IPS-NIHi7 (cell line): ENCODE data around the gene APP.

Experiments
- DNase-seq: peaks from one replicate; pipeline ENCODE4 v3.0.0; 2012; ENCODE audit warnings: mixed read lengths; ENCODE audit errors: extremely low spot score

APP gene

DNA sequence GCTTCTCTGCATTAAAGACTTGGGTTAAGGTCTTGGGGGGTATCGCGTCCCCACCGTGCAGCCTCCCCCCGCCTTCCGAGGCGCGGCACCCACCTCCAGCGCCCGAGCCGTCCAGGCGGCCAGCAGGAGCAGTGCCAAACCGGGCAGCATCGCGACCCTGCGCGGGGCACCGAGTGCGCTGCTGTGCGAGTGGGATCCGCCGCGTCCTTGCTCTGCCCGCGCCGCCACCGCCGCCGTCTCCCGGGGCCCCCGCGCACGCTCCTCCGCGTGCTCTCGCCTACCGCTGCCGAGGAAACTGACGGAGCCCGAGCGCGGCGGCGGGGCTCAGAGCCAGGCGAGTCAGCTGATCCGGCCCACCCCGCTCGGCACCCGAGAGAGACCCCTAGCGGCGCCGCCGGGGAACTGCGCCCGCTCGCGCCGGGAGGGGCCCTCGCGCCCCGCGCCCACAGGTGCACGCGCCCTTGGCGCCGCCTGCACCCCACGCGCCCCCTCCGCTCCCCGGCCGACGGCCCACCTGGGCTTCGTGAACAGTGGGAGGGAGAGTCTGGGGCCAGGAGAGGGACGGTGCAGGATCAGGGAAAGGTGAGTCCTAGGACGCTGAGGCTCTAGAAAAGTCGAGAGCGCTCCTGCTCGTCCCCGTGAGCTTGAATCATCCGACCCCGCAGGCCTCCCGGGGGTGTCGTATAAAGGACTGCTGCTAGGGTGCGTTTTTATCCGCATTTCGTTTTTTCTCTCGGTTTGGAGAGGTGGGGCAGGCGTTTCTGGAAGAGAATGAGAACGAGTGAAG is at the start of gene APP:
Gene APP (minus strand): TSS at position 300 of the 787 bp plus-strand sequence. CDS start 150 bp downstream, at position 150.
- DNase-seq: peak; percentile 93

- no peak for DNase-seq
Observed at GRCh38 chr21:26212220-26212619, 41.6 kb upstream of the APP start.

DNA sequence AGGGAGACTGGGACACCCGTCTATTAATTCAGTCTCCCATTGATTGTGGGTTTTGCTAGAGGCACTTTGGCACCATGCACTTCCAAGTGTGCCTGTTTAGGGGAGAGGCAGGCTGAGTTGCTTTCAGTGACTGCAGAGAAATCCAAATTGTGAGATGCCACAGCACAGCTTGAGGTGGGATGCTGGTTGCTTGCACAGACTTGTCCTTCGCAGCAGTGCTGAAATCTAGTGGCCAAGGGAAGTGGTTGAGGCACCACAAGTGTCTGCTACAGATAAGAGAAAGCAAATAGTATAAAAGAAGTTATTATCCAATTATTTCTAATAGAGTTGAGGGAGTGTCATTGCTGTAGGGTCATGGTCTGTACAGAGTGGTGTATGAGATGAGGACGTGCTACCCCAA is 40.0 kb upstream of the APP start:
- DNase-seq: no peak

DNA sequence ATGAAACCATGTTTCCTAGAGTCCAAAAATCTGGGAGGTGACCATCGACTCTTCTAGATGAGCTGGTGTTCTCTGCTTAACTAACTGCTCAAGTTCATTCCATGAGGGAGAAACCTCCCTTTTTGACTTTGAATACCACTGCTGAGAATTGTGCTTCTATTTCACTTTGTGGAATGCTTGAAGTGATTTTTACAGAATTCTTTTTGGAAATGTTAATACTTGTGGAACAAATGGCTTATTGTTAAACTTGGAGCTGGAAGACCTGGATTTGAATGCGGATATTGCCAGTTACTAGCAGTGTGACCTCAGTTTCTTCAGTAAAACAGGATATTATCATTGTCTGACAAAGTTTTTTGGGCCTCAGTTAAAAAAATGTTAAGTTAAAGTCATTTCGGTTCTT is 36.5 kb upstream of the APP start:
- no peak for DNase-seq

DNA sequence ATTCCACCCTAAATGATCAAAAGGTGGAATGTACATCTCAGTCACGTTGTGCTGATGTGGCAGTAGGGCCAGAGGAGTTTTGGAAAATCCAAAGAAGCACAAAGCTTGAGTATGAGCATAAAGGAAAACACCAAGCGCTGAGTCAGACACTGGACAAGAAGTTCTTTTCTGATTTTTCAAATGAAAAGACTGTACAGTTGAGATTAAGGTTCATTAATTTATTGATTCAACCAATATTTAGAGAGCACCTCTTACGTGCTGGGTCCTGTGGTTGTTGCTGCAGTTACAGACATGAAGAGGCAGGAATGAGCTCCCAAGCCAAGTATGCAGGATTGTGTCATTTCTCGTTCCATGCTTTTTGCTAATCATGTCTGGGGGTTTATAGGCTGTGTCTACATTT is 28.9 kb upstream of the APP start:
- DNase-seq: no peak

DNA sequence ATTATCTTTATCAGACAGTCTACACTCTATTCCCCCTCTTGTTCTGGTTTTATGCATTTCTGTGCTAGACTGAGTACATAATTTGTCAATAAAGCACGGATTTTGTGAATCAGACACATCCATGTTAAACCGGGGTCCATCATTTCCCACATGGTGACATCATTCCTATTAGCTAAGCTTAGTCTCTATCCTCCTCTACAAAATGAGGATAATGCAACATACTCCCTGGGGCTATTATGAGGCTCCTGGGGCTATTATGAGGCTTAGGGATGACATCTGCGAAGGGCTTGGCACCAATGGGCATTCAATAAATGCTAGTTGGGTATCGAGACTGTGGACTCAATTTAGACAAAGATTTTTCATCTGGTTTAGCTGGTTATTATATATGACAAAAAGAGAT is 25.1 kb upstream of the APP start:
- DNase-seq: no peak

GRCh38 chr21:26194811-26195251 is 24.3 kb upstream of the APP start:
- no peak for DNase-seq

DNA sequence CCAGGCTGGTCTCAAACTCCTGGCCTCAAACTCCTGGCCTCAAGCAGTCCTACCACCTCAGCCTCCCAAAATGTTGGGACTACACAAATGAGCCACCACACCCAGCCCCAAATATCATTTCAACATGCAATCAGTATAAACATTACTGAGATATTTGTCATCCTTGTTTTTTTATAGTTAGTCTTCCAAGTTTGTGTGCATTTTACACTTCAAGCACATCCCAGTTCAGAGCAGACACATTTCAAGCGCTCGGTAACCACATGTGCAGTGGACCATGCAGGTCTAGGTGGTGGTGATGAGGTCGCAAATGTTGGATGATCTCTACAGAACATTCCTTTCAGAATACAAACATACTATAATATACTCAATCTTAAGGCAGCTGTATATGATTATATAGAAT is 23.8 kb upstream of the APP start:
- DNase-seq: no peak

- no peak for DNase-seq
Observed at GRCh38 chr21:26191609-26192008, 21.0 kb upstream of the APP start.

DNA sequence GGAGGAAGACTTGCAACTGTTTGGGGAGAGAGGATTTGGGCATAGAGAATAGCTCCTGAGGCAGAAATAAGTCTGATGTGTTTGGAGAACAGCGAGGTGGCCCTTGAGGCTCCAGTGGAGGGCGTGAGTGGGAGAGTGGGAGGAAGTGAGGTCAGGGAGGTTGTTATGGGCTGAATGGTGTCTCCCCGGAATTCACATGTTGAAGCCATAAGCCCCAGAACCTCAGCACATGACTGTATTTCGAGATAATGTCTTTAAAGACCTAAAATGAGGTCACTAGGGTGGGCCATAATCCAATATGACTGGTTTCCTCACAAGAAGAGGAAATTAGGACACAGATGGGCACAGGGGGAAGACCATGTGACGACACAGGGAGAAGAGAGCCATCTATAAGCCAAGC is 17.9 kb upstream of the APP start:
- no peak for DNase-seq

DNA sequence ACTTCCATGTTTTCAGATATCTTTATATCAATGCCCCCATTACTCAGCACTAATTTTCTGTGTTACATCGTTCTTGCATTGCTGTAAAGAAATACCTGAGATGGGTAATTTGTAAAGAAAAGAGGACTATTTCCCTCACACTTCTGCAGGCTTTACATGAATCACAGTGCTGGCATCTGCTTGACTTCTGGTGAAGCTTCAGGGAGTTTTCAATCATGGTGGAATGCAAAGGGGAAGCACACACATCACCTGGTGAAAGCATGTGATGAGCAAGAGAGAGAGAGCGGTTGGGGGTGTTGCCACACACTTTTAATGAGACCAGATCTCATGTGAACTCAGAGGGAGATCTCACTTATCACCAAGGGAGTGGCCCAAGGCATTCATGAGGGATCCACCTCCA is 14.9 kb upstream of the APP start:
- DNase-seq: no peak

DNA sequence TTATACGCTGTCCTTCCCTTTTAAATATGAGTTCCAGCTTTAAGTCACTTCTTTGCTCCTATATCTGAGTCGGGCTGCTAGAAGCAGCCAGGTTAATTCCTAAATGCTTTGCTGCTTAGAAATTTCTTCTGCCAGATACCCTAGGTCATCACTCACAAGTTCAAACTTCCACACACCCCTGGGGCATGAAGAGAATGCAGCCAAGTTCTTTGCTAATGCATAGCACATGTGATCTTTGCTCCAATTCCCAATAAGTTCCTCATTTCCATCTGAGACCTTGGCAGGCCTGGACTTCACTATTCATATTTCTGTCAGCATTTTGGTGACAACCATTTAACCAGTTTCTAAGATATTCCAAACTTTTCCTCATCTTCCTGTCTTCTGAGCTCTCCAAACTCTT is 14.5 kb upstream of the APP start:
- no peak for DNase-seq

DNA sequence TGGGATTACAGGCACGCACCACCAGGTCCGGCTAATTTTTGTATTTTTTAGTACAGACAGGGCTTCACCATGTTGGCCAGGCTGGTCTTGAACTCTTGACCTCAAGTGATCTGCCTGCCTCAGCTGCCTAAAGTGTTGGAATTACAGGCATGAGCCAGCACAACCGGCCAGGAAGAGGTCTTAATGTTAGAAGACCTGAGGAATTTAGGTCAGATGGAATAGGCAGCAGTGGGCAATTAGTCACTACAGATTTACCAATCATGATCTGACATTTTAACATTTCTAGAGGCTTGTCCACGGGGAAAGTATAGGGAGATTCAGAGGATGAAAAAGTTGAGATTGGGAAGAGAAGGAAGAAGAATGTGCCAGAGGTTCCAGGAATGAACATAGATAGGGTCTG is 8.9 kb upstream of the APP start:
- DNase-seq: no peak

- no peak for DNase-seq
Observed at GRCh38 chr21:26177746-26178426, 7.3 kb upstream of the APP start.

GRCh38 chr21:26177187-26177586 is 6.6 kb upstream of the APP start:
- DNase-seq: no peak

DNA sequence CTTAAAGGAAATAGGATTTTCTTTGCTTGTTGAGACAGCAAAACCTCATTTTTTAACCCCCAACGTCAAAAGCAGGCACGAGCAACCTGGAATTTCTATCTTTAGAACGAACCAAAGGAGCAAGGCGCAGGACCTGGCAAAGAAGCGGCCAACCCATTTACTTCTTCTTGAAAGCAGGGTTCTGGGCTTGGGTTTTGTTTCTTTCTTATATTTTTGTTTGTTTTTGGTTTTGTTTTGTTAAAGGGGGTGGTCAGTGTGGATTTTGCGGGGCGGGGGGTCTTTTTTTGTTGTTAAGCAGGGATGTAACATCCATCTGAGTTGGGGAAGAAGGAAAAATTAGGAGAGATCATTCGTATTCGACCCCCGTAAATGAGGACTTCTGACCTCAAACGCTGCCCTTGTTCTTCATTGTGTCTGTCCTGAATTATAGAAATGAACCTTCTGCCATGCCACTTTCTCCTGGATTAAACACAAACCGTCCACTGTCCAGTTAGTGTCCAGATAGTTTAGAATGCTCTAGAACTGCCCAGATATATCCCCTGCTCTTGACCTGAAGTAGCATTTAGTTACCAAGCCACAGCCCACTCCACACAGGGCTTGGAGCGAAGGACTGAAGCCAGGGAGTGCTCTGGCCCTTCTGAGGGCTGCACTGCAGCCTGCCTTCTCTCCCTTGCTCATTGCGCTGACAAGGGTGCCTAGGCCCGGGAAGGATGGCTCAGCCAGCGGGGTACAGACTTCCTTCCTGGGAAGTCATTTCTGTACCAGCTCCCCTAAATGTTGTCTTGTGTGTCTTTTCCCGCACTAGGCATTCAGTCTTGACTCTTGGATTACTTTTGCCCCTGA is 909 bp upstream of the APP start:
- peak; percentile 21 for DNase-seq

DNA sequence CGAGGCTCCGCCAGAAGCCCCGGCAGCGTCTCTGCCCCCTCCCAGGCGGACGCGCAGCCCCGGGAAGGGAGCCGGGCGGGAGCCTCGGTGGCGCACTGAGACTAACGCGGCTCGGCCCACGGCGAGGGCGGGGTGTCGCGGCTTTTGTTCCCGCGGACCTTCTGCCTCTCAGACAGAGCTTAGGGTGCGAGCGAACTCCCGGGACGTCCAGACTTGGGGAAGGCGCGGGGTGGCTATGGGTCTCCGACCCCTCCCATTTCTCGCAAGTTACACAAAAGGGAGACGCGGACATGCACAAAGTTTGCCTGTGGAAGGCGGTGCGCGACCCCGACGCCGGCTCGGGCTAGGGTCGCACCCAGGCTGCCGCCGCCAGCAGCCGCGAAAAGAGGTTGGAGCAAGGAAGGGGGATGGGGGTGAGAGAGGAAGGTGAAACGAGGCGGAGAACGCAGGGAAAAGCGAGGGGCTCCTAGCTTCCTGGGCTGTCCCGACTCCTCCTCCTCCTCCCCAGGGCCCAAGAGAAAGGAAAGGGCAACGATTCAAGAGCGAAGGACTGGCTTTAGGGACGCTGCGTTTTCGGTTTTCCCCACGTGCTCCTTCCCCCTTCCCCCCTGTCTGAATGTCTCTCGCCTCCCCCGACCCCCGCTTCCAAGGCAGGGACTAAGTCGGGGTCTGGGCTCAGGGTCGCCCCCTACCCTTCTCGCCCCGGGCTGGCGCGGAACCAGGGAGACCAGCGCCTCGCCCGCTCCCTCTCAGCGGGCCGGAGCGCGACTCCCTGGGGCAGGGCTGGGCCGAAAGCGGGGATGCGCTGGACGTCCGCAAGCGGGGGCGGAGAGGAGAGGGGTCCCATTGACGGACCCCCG is 729 bp downstream of the APP start:
- peak; percentile 46 for DNase-seq

DNA sequence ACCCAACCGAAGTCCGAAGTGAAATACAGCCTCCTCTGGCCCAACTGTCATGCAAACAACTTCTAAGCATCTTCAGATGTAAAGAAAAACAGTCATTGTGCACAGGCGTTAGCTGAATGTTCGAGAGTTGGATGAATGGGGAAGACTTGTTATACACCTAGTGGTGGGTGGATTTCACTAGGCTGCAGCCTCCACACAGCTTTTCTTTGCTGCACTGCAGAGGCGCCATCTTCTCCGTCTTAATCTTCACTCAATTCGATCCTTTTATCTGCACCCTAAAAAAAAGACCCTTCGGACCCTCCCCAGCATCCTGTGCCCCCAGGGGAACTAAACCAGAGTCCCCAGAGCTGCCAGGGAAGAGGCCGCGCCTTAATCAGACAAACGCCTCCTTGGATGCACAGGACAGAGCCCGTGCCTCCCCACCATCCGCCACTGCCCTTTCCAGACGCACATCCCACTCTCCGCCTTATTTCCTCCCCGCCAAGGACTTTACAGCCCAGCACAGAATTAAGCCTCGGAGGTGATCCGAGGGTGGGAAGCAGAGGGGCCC is 1.4 kb downstream of the APP start:
- DNase-seq: peak; percentile 44

- DNase-seq: no peak
Observed at GRCh38 chr21:26168371-26168770, 2.2 kb downstream of the APP start.

- no peak for DNase-seq
Observed at GRCh38 chr21:26167593-26167992, 3.0 kb downstream of the APP start.

DNA sequence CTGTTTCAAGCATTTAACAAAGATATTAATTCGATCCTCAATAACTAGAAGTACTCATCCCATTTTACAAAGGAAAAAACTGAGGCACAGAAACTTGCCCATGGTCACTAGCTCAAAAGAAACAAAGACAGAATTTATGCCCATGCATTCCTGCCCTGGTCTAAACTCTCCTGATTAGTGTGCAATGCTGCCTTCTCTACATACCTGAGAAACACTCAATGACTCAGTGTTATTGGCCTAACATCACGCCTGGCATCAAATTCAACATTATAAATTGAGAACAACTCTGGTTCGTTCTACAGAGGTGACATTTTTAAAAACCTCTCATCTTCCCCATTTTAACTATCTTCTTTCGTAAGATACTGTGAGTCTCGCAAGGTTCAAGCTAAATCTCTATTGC is 5.2 kb downstream of the APP start:
- no peak for DNase-seq
